NT2/D1 (cell line): ENCODE data around the gene ZACN.

Experiments used
- YY1 ChIP-seq: IDR thresholded peaks from 2 replicates; pipeline ENCODE4 v1.6.1; 2011; ENCODE audit not compliant: insufficient read length, insufficient read depth
- ZNF274 ChIP-seq: IDR thresholded peaks from 2 replicates; pipeline ENCODE4 v1.6.1; 2011; ENCODE audit warnings: mild to moderate bottlenecking, low read depth, low read length

- TF ChIP-seq YY1 (no peak), ZNF274 (no peak)
Observed at GRCh38 chr17:76051561-76051960, 27.4 kb upstream of the ZACN start.
